ENCODE data around the gene IRF3. TPM values are rescaled to one million over a fixed set of nuclear protein-coding genes. Genes with fewer than 3 reads are reported as not detected.

The IRF3 gene
- total RNA-seq, 1 experiment from 2014 or later: 205 TPM

DNA sequence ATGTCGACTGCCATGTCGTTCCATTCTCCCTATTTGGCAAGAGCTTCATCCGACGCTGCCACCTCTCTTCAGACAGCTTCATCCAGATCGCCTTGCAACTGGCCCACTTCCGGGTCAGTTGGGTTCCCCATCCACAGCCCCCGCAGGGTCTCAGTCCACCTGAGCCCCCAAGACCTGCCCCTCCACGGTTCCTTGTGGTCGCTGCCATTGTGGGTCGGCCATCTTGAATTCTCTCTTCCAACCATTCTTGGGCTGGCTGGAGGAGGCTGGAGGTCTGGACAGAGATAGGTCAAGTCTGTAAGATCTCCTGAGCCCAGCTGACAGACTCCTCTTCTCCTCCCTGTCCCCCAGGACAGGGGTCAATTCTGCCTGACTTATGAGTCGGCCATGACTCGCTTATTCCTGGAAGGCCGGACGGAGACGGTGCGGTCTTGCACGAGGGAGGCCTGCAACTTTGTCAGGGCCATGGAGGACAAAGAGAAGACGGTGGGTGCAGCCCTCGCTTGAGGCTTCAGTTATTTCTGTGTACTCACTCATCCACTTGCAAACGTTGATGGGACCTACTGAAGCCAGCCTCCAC, 44.8 kb upstream of the IRF3 start:
- Mint-ChIP-seq H3K9me3 (peaks cover 3% of the 10 kb centered on the region in 2 experiments; a peak in 2 of 5 replicates), H3K27me3 (ENCODE audit: low read depth) (no peaks in the 10 kb centered on the region; the same call in 1 of the 2 replicates), H3K4me3 (no peak overlapping the region; a peak in 1 of 5 replicates), H3K4me1 (peaks cover 0 to 9% of the 10 kb centered on the region in 2 experiments; a peak in 2 of 4 replicates), H3K27ac (no peak overlapping the region; a peak in 1 of 7 replicates), H3K36me3 (ENCODE audit: insufficient read depth in 1 of 3, low read depth in 3 of 3) (peaks cover 43 to 74% (median 70%) of the 10 kb centered on the region in 3 experiments)
- H4K20me1 ChIP-seq (ENCODE audit: control insufficient read depth, insufficient read depth, insufficient read length): no peaks in the 10 kb centered on the region
- no peak overlapping the region for H2BK20ac ChIP-seq (ENCODE audit: low read depth, low read length, poor library complexity, severe bottlenecking)
- no peak overlapping the region for H3K18ac ChIP-seq (ENCODE audit: insufficient read length, low read depth, low read length)
- no CpG with 5 or more reads among the region's 20 CpGs for WGBS (ENCODE audit: extremely low coverage, insufficient read length, low lambda C conversion rate)
- H2BK15ac ChIP-seq (ENCODE audit: low read depth, low read length): no peak overlapping the region
- no peaks in the 10 kb centered on the region for H3K23me2 ChIP-seq (ENCODE audit: insufficient read length, low read depth, low read length, poor library complexity, severe bottlenecking)
- H3T11ph ChIP-seq (ENCODE audit: low read length): no peak overlapping the region
- no peak for DNase-seq
- no peak overlapping the region for H2AK5ac ChIP-seq (ENCODE audit: insufficient read length, low read length)
- H3K27me3 ChIP-seq (ENCODE audit: insufficient read depth, low read length): no peaks in the 10 kb centered on the region
- no peaks in the 10 kb centered on the region for H3K79me1 ChIP-seq (ENCODE audit: insufficient read depth, low read depth, low read length, poor library complexity, severe bottlenecking)
- H2BK5ac ChIP-seq (ENCODE audit: insufficient read length, low read length): no peak overlapping the region
- no peak overlapping the region for H3K56ac ChIP-seq (ENCODE audit: insufficient read length, low read depth, low read length)
- TF ChIP-seq, protein P1, sequence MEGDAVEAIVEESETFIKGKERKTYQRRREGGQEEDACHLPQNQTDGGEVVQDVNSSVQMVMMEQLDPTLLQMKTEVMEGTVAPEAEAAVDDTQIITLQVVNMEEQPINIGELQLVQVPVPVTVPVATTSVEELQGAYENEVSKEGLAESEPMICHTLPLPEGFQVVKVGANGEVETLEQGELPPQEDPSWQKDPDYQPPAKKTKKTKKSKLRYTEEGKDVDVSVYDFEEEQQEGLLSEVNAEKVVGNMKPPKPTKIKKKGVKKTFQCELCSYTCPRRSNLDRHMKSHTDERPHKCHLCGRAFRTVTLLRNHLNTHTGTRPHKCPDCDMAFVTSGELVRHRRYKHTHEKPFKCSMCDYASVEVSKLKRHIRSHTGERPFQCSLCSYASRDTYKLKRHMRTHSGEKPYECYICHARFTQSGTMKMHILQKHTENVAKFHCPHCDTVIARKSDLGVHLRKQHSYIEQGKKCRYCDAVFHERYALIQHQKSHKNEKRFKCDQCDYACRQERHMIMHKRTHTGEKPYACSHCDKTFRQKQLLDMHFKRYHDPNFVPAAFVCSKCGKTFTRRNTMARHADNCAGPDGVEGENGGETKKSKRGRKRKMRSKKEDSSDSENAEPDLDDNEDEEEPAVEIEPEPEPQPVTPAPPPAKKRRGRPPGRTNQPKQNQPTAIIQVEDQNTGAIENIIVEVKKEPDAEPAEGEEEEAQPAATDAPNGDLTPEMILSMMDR (conservative IDR thresholded peaks at IDR 0.05): no peak
- H3K14ac ChIP-seq (ENCODE audit: insufficient read depth, low read length): no peak overlapping the region
- H3K4ac ChIP-seq (ENCODE audit: low read depth, low read length): no peak overlapping the region
- H4K5ac ChIP-seq (ENCODE audit: insufficient read length, low read depth, low read length): no peak overlapping the region
- no peak overlapping the region for H2BK120ac ChIP-seq (ENCODE audit: low read depth, low read length, poor library complexity, severe bottlenecking)
- no peak overlapping the region for H3K27ac ChIP-seq (ENCODE audit: insufficient read length, low read depth, low read length)
- H3K9ac ChIP-seq (ENCODE audit: extremely low read depth, insufficient read length, low read length): no peak overlapping the region
- H3K9me3 ChIP-seq (ENCODE audit: control insufficient read depth, low read depth, low read length): no peaks in the 10 kb centered on the region
- no peak overlapping the region for H3K23ac ChIP-seq (ENCODE audit: insufficient read length, low read depth, low read length)
- no peaks in the 10 kb centered on the region for H3K4me1 ChIP-seq (ENCODE audit: insufficient read depth, low read length)
- H3K79me2 ChIP-seq (ENCODE audit: insufficient read depth, low read length): no peaks in the 10 kb centered on the region
- no peak overlapping the region for H4K91ac ChIP-seq (ENCODE audit: insufficient read length, low read depth, low read length)
- H2BK12ac ChIP-seq (ENCODE audit: insufficient read length, low read depth, low read length): no peak overlapping the region
- no peak overlapping the region for H2AFZ ChIP-seq (ENCODE audit: low read length)
- H4K8ac ChIP-seq (replicated peaks; ENCODE audit: insufficient read length, low read depth, low read length): no peak overlapping the region
- no peak overlapping the region for H3K4me2 ChIP-seq (ENCODE audit: insufficient read depth, insufficient read length, low read length)
